ENCODE data around the gene PRLHR.
"Not testable (repeated sequence)": the region's sequence is repeated elsewhere in the genome, so short reads cannot be mapped to it uniquely, and the experiment has no call there.

PRLHR gene

GRCh38 chr10:118628397-118628796 lies 32.9 kb upstream of the PRLHR start:
- H3K4me3 ChIP-seq (ENCODE audit: low read depth, low read length): no peak overlapping the region
- TF ChIP-seq CTCF (IDR thresholded peaks at IDR 0.05; ENCODE audit: borderline replicate concordance, insufficient read depth, low read depth, low read length): no peak

- no peak overlapping the region for H3K4me3 ChIP-seq (ENCODE audit: low read depth, low read length)
- peak; percentile 73 for TF ChIP-seq CTCF (IDR thresholded peaks at IDR 0.05; ENCODE audit: borderline replicate concordance, insufficient read depth, low read depth, low read length)
Measured at GRCh38 chr10:118626953-118627352, 31.5 kb upstream of the PRLHR start.

- H3K4me3 ChIP-seq (ENCODE audit: low read depth, low read length): no peak overlapping the region
- no peak for TF ChIP-seq CTCF (IDR thresholded peaks at IDR 0.05; ENCODE audit: borderline replicate concordance, insufficient read depth, low read depth, low read length)
Measured at GRCh38 chr10:118625504-118625903, 30.1 kb upstream of the PRLHR start.

- TF ChIP-seq CTCF (IDR thresholded peaks at IDR 0.05; ENCODE audit: borderline replicate concordance, insufficient read depth, low read depth, low read length): no peak
- no peak overlapping the region for H3K4me3 ChIP-seq (ENCODE audit: low read depth, low read length)
Measured at GRCh38 chr10:118624747-118625146, 29.3 kb upstream of the PRLHR start.

- TF ChIP-seq CTCF (IDR thresholded peaks at IDR 0.05; ENCODE audit: borderline replicate concordance, insufficient read depth, low read depth, low read length): no peak
- H3K4me3 ChIP-seq (ENCODE audit: low read depth, low read length): no peak overlapping the region
Measured at GRCh38 chr10:118621304-118621942, 26.0 kb upstream of the PRLHR start.

- H3K4me3 ChIP-seq (ENCODE audit: low read depth, low read length): not testable (repeated sequence)
Measured at GRCh38 chr10:118613863-118614262, 18.4 kb upstream of the PRLHR start.

- no peak overlapping the region for H3K4me3 ChIP-seq (ENCODE audit: low read depth, low read length)
Measured at GRCh38 chr10:118610577-118610976, 15.1 kb upstream of the PRLHR start.

More at GRCh38 chr10:118610577-118610976, 15.1 kb upstream of the PRLHR start:
- TF ChIP-seq CTCF (IDR thresholded peaks at IDR 0.05; ENCODE audit: borderline replicate concordance, insufficient read depth, low read depth, low read length): no peak
